ENCODE data around the gene ASB1. TPM values are rescaled to one million over a fixed set of nuclear protein-coding genes. Genes with fewer than 3 reads are reported as not detected.

ASB1 gene
- total and polyA plus RNA-seq, 2 of the 13 experiments (the other 11 are each of a cell fraction or from before 2014, with no cell fraction given), result 48.6 to 49.2 TPM

DNA sequence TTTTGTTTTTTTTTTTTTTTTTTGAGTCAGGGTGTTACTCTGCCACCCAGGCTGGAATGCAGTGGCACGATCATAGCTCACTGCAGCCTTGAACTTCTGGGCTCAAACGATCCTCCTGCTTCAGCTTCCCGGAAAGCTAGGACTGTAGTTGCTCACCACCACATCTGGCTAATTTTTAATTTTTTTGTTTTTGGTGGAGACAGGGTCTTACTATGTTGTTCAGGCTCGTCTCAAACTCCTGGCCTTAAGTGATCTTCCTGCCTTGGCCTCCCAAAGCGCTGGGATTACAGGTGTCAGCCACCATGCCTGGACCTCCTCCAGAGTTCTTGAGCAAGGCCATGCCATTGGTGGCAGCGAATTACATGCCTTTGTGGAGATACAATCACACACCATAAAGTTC, 35.2 kb downstream of the ASB1 start (continued):
- TF ChIP-seq, protein P1, sequence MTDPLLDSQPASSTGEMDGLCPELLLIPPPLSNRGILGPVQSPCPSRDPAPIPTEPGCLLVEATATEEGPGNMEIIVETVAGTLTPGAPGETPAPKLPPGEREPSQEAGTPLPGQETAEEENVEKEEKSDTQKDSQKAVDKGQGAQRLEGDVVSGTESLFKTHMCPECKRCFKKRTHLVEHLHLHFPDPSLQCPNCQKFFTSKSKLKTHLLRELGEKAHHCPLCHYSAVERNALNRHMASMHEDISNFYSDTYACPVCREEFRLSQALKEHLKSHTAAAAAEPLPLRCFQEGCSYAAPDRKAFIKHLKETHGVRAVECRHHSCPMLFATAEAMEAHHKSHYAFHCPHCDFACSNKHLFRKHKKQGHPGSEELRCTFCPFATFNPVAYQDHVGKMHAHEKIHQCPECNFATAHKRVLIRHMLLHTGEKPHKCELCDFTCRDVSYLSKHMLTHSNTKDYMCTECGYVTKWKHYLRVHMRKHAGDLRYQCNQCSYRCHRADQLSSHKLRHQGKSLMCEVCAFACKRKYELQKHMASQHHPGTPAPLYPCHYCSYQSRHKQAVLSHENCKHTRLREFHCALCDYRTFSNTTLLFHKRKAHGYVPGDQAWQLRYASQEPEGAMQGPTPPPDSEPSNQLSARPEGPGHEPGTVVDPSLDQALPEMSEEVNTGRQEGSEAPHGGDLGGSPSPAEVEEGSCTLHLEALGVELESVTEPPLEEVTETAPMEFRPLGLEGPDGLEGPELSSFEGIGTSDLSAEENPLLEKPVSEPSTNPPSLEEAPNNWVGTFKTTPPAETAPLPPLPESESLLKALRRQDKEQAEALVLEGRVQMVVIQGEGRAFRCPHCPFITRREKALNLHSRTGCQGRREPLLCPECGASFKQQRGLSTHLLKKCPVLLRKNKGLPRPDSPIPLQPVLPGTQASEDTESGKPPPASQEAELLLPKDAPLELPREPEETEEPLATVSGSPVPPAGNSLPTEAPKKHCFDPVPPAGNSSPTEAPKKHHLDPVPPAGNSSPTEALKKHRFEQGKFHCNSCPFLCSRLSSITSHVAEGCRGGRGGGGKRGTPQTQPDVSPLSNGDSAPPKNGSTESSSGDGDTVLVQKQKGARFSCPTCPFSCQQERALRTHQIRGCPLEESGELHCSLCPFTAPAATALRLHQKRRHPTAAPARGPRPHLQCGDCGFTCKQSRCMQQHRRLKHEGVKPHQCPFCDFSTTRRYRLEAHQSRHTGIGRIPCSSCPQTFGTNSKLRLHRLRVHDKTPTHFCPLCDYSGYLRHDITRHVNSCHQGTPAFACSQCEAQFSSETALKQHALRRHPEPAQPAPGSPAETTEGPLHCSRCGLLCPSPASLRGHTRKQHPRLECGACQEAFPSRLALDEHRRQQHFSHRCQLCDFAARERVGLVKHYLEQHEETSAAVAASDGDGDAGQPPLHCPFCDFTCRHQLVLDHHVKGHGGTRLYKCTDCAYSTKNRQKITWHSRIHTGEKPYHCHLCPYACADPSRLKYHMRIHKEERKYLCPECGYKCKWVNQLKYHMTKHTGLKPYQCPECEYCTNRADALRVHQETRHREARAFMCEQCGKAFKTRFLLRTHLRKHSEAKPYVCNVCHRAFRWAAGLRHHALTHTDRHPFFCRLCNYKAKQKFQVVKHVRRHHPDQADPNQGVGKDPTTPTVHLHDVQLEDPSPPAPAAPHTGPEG (CRISPR knock-in tag; IDR thresholded peaks at IDR 0.05), result no peak
- no peak for TF ChIP-seq SOX13 (IDR thresholded peaks at IDR 0.05)
- 0 out of 4 replicates have a peak, but pooled peaks of 1 of the 2 experiments have one; percentile 25 for TF ChIP-seq SOX13 (CRISPR knock-in tag; conservative IDR thresholded peaks at IDR 0.05 in 1 of 2, IDR thresholded peaks at IDR 0.05 in 1 of 2)
- TF ChIP-seq, protein P2, sequence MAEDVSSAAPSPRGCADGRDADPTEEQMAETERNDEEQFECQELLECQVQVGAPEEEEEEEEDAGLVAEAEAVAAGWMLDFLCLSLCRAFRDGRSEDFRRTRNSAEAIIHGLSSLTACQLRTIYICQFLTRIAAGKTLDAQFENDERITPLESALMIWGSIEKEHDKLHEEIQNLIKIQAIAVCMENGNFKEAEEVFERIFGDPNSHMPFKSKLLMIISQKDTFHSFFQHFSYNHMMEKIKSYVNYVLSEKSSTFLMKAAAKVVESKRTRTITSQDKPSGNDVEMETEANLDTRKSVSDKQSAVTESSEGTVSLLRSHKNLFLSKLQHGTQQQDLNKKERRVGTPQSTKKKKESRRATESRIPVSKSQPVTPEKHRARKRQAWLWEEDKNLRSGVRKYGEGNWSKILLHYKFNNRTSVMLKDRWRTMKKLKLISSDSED (CRISPR knock-in tag; IDR thresholded peaks at IDR 0.05), result no peak
- TF ChIP-seq MED1 (CRISPR knock-in tag; IDR thresholded peaks at IDR 0.05), result peak; percentile 39; the same call in 1 of the 2 replicates
- no peak for TF ChIP-seq NCOA1 (CRISPR knock-in tag; IDR thresholded peaks at IDR 0.05)
- TF ChIP-seq, protein P3, sequence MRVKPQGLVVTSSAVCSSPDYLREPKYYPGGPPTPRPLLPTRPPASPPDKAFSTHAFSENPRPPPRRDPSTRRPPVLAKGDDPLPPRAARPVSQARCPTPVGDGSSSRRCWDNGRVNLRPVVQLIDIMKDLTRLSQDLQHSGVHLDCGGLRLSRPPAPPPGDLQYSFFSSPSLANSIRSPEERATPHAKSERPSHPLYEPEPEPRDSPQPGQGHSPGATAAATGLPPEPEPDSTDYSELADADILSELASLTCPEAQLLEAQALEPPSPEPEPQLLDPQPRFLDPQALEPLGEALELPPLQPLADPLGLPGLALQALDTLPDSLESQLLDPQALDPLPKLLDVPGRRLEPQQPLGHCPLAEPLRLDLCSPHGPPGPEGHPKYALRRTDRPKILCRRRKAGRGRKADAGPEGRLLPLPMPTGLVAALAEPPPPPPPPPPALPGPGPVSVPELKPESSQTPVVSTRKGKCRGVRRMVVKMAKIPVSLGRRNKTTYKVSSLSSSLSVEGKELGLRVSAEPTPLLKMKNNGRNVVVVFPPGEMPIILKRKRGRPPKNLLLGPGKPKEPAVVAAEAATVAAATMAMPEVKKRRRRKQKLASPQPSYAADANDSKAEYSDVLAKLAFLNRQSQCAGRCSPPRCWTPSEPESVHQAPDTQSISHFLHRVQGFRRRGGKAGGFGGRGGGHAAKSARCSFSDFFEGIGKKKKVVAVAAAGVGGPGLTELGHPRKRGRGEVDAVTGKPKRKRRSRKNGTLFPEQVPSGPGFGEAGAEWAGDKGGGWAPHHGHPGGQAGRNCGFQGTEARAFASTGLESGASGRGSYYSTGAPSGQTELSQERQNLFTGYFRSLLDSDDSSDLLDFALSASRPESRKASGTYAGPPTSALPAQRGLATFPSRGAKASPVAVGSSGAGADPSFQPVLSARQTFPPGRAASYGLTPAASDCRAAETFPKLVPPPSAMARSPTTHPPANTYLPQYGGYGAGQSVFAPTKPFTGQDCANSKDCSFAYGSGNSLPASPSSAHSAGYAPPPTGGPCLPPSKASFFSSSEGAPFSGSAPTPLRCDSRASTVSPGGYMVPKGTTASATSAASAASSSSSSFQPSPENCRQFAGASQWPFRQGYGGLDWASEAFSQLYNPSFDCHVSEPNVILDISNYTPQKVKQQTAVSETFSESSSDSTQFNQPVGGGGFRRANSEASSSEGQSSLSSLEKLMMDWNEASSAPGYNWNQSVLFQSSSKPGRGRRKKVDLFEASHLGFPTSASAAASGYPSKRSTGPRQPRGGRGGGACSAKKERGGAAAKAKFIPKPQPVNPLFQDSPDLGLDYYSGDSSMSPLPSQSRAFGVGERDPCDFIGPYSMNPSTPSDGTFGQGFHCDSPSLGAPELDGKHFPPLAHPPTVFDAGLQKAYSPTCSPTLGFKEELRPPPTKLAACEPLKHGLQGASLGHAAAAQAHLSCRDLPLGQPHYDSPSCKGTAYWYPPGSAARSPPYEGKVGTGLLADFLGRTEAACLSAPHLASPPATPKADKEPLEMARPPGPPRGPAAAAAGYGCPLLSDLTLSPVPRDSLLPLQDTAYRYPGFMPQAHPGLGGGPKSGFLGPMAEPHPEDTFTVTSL (CRISPR knock-in tag; IDR thresholded peaks at IDR 0.05; ENCODE audit: borderline replicate concordance), result peak; percentile 20; the same call in 1 of the 2 replicates
- no peak for TF ChIP-seq CHD2 (IDR thresholded peaks at IDR 0.05; ENCODE audit: low read depth, low read length)

All from HepG2 (cell line).